ENCODE results near the gene CCDC47.

CCDC47 gene

GRCh38 chr17:63772801-63773271, 561 bp downstream of the CCDC47 start:
- peak overlapping the region; percentile 100 for H3K4me3 ChIP-seq (ENCODE audit: low read depth, low read length)
- TF ChIP-seq CTCF (IDR thresholded peaks at IDR 0.05; ENCODE audit: control insufficient read depth, extremely low read depth, insufficient read depth), result no peak
- no peak for DNase-seq (ENCODE audit: low read depth)

- no peak overlapping the region for H3K4me3 ChIP-seq (ENCODE audit: low read depth, low read length)
- no peak for DNase-seq (ENCODE audit: low read depth)
- TF ChIP-seq CTCF (IDR thresholded peaks at IDR 0.05; ENCODE audit: control insufficient read depth, extremely low read depth, insufficient read depth), result no peak
Observed at GRCh38 chr17:63768433-63768832, 5.0 kb downstream of the CCDC47 start.

- no peak overlapping the region for H3K4me3 ChIP-seq (ENCODE audit: low read depth, low read length)
- DNase-seq (ENCODE audit: low read depth), result no peak
- TF ChIP-seq CTCF (IDR thresholded peaks at IDR 0.05; ENCODE audit: control insufficient read depth, extremely low read depth, insufficient read depth), result no peak
Observed at GRCh38 chr17:63766754-63767153, 6.6 kb downstream of the CCDC47 start.

GRCh38 chr17:63764716-63765115, 8.7 kb downstream of the CCDC47 start:
- no peak for DNase-seq (ENCODE audit: low read depth)
- H3K4me3 ChIP-seq (ENCODE audit: low read depth, low read length), result no peak overlapping the region
- TF ChIP-seq CTCF (IDR thresholded peaks at IDR 0.05; ENCODE audit: control insufficient read depth, extremely low read depth, insufficient read depth), result no peak

DNA sequence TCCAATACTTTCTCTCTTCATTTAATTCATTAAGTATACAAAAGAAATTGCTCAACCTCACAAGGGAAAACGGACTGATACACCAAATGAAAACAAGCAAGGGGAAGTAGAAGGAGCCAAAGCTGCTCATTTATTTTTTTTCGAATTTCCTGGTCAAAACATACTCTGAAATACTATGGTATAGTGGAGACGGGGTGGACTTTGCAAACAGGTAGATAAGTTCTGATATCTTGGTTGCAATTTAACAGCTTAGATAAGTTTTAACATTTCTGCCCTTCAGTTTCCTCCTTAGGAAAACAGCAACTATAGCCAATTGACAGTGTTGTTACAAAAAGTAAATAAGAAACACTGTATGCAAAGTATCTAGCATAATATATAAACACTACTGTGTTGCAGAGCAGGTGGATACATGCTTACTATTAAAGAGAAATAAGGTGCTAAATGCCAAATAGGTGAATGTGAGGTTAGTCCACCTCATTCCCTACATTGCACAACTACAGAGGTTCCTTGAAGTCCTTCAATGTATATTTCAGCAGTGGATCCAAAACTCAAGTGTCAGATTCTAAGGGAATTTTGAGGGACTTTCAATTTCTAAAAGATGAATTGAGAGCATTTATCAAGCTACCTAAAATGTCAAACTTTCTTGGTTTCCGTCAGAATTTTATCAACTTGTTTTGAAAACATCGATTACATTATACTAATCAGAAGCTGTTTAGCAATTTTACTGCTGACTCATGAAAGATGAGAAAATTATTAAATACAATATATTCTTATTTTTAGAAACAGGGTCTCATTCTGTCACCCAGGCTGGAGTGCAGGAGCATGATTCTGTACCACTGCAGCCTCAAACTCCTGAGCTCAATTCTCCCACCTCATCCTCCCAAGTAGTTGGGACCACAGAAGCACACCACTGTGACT, 11.0 kb downstream of the CCDC47 start:
- DNase-seq (ENCODE audit: low read depth), result no peak
- no peak overlapping the region for H3K4me3 ChIP-seq (ENCODE audit: low read depth, low read length)
- TF ChIP-seq CTCF (IDR thresholded peaks at IDR 0.05; ENCODE audit: control insufficient read depth, extremely low read depth, insufficient read depth), result no peak

GRCh38 chr17:63760771-63761539, 12.4 kb downstream of the CCDC47 start:
- DNase-seq (ENCODE audit: low read depth), result no peak
- no peak for TF ChIP-seq CTCF (IDR thresholded peaks at IDR 0.05; ENCODE audit: control insufficient read depth, extremely low read depth, insufficient read depth)
- H3K4me3 ChIP-seq (ENCODE audit: low read depth, low read length), result no peak overlapping the region
